ENCODE measurements around the gene DTX2.
"Not testable (repeated sequence)": the region's sequence is repeated elsewhere in the genome, so short reads cannot be mapped to it uniquely, and the experiment has no call there.

GRCh38 chr7:76417654-76418310 lies 43.7 kb upstream of the DTX2 start:
- not testable (repeated sequence) for TF ChIP-seq CTCF (conservative IDR thresholded peaks at IDR 0.05; ENCODE audit: low read depth, low read length); CEBPB (IDR thresholded peaks at IDR 0.05; ENCODE audit: low read depth, low read length); RFX5 (IDR thresholded peaks at IDR 0.05; ENCODE audit: low read depth, low read length); FOS (IDR thresholded peaks at IDR 0.05; ENCODE audit: low read depth, low read length); MXI1 (IDR thresholded peaks at IDR 0.05; ENCODE audit: borderline replicate concordance, low read depth, low read length); RAD21 (IDR thresholded peaks at IDR 0.05; ENCODE audit: low read length)

All from IMR-90 (cell line).